ENCODE data around the gene CIC.

CIC gene

GRCh38 chr19:42303101-42303464 lies 34.0 kb downstream of the CIC start:
- FAIRE-seq, result no peak
- DNase-seq (ENCODE audit: insufficient read length, low spot score), result no peak
- TF ChIP-seq, protein P1, sequence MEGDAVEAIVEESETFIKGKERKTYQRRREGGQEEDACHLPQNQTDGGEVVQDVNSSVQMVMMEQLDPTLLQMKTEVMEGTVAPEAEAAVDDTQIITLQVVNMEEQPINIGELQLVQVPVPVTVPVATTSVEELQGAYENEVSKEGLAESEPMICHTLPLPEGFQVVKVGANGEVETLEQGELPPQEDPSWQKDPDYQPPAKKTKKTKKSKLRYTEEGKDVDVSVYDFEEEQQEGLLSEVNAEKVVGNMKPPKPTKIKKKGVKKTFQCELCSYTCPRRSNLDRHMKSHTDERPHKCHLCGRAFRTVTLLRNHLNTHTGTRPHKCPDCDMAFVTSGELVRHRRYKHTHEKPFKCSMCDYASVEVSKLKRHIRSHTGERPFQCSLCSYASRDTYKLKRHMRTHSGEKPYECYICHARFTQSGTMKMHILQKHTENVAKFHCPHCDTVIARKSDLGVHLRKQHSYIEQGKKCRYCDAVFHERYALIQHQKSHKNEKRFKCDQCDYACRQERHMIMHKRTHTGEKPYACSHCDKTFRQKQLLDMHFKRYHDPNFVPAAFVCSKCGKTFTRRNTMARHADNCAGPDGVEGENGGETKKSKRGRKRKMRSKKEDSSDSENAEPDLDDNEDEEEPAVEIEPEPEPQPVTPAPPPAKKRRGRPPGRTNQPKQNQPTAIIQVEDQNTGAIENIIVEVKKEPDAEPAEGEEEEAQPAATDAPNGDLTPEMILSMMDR (IDR thresholded peaks at IDR 0.05; ENCODE audit: insufficient read depth, missing control alignments), result no peak

GRCh38 chr19:42303876-42304275 lies 34.8 kb downstream of the CIC start:
- TF ChIP-seq, protein P1 (IDR thresholded peaks at IDR 0.05; ENCODE audit: insufficient read depth, missing control alignments), result no peak
- FAIRE-seq (no peak), DNase-seq (ENCODE audit: insufficient read length, low spot score) (no peak)

DNA sequence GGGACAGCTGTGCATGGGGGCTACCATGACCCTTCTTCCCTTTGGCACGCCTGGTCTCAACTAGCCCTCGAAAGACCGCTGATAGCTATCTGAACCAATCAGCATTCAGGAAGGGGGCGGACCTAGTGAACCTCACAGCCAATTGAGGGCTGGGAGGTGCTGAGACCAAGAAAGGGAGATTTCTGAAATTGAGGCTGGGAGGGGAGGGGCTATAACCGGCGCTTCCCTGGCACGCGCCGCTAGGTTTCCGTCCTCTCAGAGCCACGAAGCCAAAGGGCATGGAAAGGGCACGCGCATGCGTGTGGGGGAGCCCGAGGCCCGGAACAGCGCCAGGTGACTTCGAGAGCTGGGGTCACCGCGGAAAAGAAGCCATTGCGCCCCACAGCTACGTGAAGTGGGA lies 37.6 kb downstream of the CIC start:
- no peak for FAIRE-seq
- DNase-seq (ENCODE audit: insufficient read length, low spot score), result no peak
- TF ChIP-seq, protein P1 (IDR thresholded peaks at IDR 0.05; ENCODE audit: insufficient read depth, missing control alignments), result no peak

- TF ChIP-seq, protein P1 (IDR thresholded peaks at IDR 0.05; ENCODE audit: insufficient read depth, missing control alignments), result no peak
- FAIRE-seq (no peak), DNase-seq (ENCODE audit: insufficient read length, low spot score) (no peak)
Measured at GRCh38 chr19:42309686-42310085, 40.6 kb downstream of the CIC start.

GRCh38 chr19:42311657-42312056 lies 42.6 kb downstream of the CIC start:
- FAIRE-seq, result no peak
- DNase-seq (ENCODE audit: insufficient read length, low spot score), result no peak
- TF ChIP-seq, protein P1 (IDR thresholded peaks at IDR 0.05; ENCODE audit: insufficient read depth, missing control alignments), result peak; percentile 15

GRCh38 chr19:42312370-42312769 lies 43.3 kb downstream of the CIC start:
- DNase-seq (ENCODE audit: insufficient read length, low spot score) (no peak), FAIRE-seq (no peak)
- TF ChIP-seq, protein P1 (IDR thresholded peaks at IDR 0.05; ENCODE audit: insufficient read depth, missing control alignments), result no peak

- TF ChIP-seq, protein P1 (IDR thresholded peaks at IDR 0.05; ENCODE audit: insufficient read depth, missing control alignments), result peak; percentile 8
- DNase-seq (ENCODE audit: insufficient read length, low spot score), result peak; percentile 91
- FAIRE-seq, result no peak
Measured at GRCh38 chr19:42313096-42313839, 44.2 kb downstream of the CIC start, which contains the start of gene TMEM145. TMEM145 (plus strand) TSS chr19:42313309; CDS start chr19:42313377, 68 bp downstream.

Measured in D721Med (cell line).